H1 (cell line): ENCODE measurements around the gene CD81.

Experiments used
- CEBPB ChIP-seq: IDR thresholded peaks from 2 replicates; pipeline ENCODE4 v1.6.1; 2012; ENCODE audit warnings: low read depth, low read length
- CTCF ChIP-seq, 3 experiments: IDR thresholded peaks; 1 replicate in 2 of 3; 2 replicates in 1 of 3; pipeline versions ENCODE4 v1.5.1 to v1.6.1; 2011; ENCODE audit warnings: low read length in 3 of 3, mild to moderate bottlenecking in 3 of 3, inconsistent platforms in 2 of 3, low read depth in 1 of 3, moderate library complexity in 1 of 3; ENCODE audit not compliant: insufficient read depth in 1 of 3; ENCODE audit errors: control extremely low read depth in 1 of 3
- EGR1 ChIP-seq: IDR thresholded peaks from 2 replicates; pipeline ENCODE4 v1.6.1; 2011; ENCODE audit warnings: low read depth, low read length, borderline replicate concordance
- EP300 ChIP-seq, 2 experiments: IDR thresholded peaks; 1 replicate in 1 of 2; 2 replicates in 1 of 2; pipeline ENCODE4 v1.6.1; 2011 to 2012; ENCODE audit warnings: low read depth in 2 of 2, low read length in 2 of 2, mild to moderate bottlenecking in 2 of 2, borderline replicate concordance in 1 of 2, inconsistent platforms in 1 of 2, moderate library complexity in 1 of 2
- EZH2 ChIP-seq: fragments of 200-600 bp; sonication (generic); IDR thresholded peaks from 2 replicates; pipeline ENCODE4 v1.7.1; 2012; ENCODE audit warnings: low read depth, mild to moderate bottlenecking, moderate library complexity, low read length, inconsistent platforms; ENCODE audit not compliant: severe bottlenecking
- GTF2F1 ChIP-seq: IDR thresholded peaks from 2 replicates; pipeline ENCODE4 v1.6.1; 2012; ENCODE audit warnings: low read depth, low read length, improper control_type of control experiment, borderline replicate concordance
- MAFK ChIP-seq: IDR thresholded peaks from 2 replicates; pipeline ENCODE4 v1.6.1; 2012; ENCODE audit warnings: low read depth, mild to moderate bottlenecking, improper control_type of control experiment, low read length
- MAX ChIP-seq: IDR thresholded peaks from 2 replicates; pipeline ENCODE4 v1.6.1; 2012; ENCODE audit warnings: inconsistent platforms
- POLR2AphosphoS5 ChIP-seq: IDR thresholded peaks from 2 replicates; pipeline ENCODE4 v1.6.1; 2011; ENCODE audit warnings: low read depth, low read length
- RAD21 ChIP-seq, 2 experiments: IDR thresholded peaks in 1 of 2; conservative IDR thresholded peaks in 1 of 2; 2 replicates each; pipeline ENCODE4 v1.6.1; 2011; ENCODE audit warnings: low read depth in 2 of 2, low read length in 2 of 2, improper control_type of control experiment in 1 of 2, inconsistent platforms in 1 of 2, mild to moderate bottlenecking in 1 of 2, moderate library complexity in 1 of 2
- SP1 ChIP-seq: IDR thresholded peaks from 2 replicates; pipeline ENCODE4 v1.6.1; 2011; ENCODE audit warnings: low read depth, low read length
- YY1 ChIP-seq: IDR thresholded peaks from 2 replicates; pipeline ENCODE4 v1.6.1; 2011; ENCODE audit warnings: low read depth, mild to moderate bottlenecking, low read length

DNA sequence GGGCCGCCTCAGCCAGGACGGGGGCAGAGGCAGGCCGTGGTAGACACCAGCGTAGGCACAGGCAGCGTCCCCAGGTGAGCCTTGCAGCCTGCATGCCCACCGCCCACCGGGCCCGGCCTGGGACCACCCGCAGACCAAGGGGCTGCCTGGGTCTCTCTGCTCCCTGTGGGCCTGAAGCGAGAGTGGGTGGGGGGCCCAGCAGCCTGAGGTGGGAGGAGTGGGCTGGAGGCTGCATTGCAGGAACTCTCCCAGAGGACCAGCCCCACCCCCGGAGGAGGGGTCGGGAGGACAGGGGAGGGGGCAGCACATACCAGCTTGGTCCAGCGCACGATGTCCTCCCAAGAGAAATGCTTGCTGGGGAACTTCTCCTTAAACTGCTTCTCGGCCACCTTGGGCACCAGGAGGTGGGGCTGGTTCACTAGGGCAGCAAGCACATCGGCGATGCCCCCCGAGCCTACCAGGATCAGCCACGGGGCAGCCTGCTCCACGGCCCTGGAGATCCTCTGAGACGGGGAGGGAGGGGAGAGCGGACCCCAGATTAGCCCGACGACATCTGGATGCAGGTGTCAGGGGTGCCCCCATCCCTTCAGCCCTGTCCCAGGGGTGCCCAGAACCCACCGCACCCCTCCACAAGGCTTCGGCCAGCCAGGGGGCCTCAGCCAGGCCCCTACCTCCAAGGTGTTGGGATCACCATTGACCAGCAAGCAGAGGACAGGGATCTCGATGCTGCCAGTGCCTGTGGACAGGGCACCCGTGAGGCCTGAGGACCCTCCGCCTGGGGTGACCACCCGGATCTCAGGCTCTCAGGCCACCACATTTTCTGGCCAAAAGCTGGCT is 41.0 kb downstream of the CD81 start:
- TF ChIP-seq EGR1 = no peak
- TF ChIP-seq CEBPB = no peak
- TF ChIP-seq CTCF (IDR thresholded peaks at IDR 0.05; ENCODE audit: control extremely low read depth in 1 of 3, insufficient read depth in 1 of 3, low read depth in 1 of 3, low read length in 3 of 3) = no peak
- TF ChIP-seq RAD21 (IDR thresholded peaks at IDR 0.05 in 1 of 2, conservative IDR thresholded peaks at IDR 0.05 in 1 of 2; ENCODE audit: low read depth in 2 of 2, low read length in 2 of 2) = no peak
- TF ChIP-seq EZH2 = no peak
- no peak for TF ChIP-seq SP1
- no peak for TF ChIP-seq YY1
- TF ChIP-seq MAFK = no peak
- no peak for TF ChIP-seq POLR2AphosphoS5
- no peak for TF ChIP-seq GTF2F1
- no peak for TF ChIP-seq EP300 (IDR thresholded peaks at IDR 0.05; ENCODE audit: borderline replicate concordance in 1 of 2, low read depth in 2 of 2, low read length in 2 of 2)
- TF ChIP-seq MAX = no peak
